AG09309 (cell line): ENCODE data around the gene NIP7.

ENCODE experiments used
- DNase-seq: peaks from one replicate; pipeline ENCODE4 v3.0.0-alpha.2; 2010; ENCODE audit warnings: low read depth
- H3K4me3 ChIP-seq: 2 replicates; pipeline ENCODE4 v1.5.1; 2011; ENCODE audit warnings: mild to moderate bottlenecking, low read depth, low read length, moderate library complexity; ENCODE audit not compliant: control insufficient read depth
- TF ChIP-seq, protein P1 (sequence below): IDR thresholded peaks from 2 replicates; pipeline ENCODE4 v1.5.1; 2011; ENCODE audit warnings: mild to moderate bottlenecking, low read depth, low read length, inconsistent platforms; ENCODE audit not compliant: insufficient read depth, control insufficient read depth; ENCODE audit errors: missing control alignments

Gene NIP7

DNA sequence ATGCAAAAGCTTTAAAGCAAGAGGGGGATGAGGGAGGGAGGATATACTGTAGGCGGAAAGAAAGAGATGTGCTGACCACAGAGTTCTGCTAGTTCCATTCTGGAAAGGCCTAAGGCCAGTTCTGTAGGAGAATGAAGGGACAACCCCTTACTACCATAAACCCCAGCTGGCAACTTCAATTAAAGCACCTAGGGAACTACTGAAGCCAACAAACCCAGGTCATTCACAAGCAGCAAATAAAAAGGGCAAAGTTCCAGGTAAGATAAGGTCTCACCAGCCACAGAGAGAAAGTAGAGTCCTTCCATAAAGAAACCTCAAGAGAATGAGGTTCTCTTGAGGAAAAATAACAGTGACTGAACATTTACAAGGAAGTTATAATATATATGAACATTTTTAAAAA, 33.4 kb downstream of the NIP7 start:
- no peak overlapping the region for H3K4me3 ChIP-seq
- TF ChIP-seq, protein P1, sequence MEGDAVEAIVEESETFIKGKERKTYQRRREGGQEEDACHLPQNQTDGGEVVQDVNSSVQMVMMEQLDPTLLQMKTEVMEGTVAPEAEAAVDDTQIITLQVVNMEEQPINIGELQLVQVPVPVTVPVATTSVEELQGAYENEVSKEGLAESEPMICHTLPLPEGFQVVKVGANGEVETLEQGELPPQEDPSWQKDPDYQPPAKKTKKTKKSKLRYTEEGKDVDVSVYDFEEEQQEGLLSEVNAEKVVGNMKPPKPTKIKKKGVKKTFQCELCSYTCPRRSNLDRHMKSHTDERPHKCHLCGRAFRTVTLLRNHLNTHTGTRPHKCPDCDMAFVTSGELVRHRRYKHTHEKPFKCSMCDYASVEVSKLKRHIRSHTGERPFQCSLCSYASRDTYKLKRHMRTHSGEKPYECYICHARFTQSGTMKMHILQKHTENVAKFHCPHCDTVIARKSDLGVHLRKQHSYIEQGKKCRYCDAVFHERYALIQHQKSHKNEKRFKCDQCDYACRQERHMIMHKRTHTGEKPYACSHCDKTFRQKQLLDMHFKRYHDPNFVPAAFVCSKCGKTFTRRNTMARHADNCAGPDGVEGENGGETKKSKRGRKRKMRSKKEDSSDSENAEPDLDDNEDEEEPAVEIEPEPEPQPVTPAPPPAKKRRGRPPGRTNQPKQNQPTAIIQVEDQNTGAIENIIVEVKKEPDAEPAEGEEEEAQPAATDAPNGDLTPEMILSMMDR, result no peak
- no peak for DNase-seq

DNA sequence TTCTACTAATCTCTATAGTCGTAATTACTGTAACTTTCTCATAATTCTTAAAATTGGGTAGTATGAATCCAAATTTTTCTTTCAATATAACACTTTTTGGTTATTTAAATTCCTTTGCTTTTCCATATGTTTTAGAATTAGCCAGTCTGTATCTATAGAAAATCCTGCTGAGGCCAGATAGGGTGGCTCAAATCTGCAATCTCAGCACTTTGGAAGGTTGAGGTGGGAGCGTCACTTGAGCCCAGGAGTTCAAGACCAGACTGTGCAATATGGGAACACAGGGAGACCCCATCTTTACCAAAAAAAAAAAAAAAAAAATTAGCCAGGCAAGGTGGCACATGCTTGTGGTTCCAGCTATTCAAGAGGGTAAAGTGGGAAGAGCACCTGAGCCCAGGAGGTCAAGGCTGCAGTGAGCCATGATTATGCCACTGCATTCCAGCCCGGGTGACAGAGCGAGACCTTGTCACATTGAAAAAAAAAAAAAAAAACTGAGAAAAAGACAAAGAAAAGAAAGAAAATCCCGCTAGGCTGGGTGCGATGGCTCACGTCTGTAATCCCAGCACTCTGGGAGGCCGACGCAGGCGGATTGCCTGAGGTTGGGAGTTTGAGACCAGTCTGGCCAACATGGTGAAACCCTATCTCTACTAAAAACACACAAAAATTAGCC, 37.0 kb downstream of the NIP7 start:
- H3K4me3 ChIP-seq, result no peak overlapping the region
- no peak for DNase-seq
- TF ChIP-seq, protein P1, result no peak

DNA sequence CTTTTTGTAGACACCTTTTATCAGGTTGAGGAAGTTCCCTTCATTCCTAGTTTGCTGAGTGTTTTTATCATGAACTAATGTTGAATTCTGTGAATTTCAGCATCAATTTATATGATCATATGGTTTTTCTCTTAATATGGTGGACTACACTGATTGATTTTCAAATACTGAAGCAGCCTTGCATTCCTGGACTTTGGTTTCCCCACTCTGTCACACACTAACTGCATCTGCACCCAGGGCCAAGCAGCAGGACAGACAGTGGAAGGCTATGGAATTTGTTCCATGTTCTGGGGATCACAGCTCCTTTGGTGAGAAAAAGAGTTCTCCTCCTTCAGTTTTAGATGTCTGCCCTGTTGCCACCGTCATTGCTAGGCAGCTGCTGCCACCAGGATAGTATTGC, 38.5 kb downstream of the NIP7 start:
- H3K4me3 ChIP-seq, result no peak overlapping the region
- no peak for DNase-seq
- TF ChIP-seq, protein P1, result no peak

DNA sequence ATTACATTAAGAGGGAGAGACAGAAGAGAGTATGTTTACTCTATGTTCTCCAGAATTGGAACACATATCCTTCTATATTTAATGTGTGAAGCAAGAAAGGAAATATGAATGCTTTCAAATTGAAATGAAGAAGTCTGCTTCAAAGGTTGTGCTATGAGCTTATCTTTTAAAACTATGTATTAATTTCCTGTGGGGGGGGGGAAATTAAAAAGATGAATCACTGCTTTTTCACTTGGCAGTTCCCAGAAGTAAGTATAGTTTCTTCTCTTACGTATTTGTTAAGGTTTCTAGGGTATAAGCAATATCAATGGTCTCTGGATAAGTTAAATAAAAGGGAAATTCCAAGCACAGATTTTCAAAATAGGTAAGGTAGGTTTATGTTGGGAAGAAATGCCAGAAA, 39.2 kb downstream of the NIP7 start:
- TF ChIP-seq, protein P1, result no peak
- no peak overlapping the region for H3K4me3 ChIP-seq
- DNase-seq, result no peak

DNA sequence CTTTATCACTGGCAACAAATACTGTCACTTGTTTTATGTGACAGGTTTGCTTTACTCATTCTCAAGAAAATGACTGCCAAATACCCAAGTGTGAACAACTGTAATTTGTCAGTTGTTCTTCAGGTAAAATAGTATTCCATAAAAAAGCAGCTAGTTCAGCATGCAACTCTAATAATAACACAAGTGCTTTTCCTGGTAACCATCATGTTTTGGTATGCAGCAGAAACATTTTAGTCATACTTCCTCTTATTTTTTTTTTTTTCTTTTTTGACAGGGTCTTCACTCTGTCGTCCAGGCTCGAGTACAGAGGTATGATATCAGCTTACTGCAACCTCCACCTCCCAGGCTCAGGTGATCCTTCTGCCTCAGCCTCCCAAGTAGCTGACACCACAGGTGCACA, 41.7 kb downstream of the NIP7 start:
- H3K4me3 ChIP-seq, result no peak overlapping the region
- TF ChIP-seq, protein P1, result no peak
- DNase-seq, result no peak

DNA sequence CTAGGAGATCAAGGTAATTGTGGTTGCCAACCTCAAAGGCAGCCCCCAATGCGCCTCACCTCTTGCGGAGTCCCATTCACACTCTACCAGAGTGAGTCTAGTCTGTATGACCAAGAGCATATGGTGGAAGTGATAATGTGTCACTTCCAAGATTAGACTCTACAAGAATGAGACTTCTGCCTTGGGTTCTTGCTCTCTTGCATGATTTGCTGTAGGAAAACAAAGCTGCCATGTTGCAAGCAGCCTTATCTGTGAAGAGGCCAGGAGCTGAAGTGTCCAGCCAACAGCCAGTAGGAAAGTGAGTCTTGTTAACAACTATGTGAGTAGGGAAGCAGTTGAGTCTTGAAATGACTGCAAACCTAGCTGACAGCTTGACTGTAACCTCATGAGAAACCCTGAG, 42.8 kb downstream of the NIP7 start:
- TF ChIP-seq, protein P1, result no peak
- no peak for DNase-seq
- H3K4me3 ChIP-seq, result no peak overlapping the region
